BLaER1 (cell line): ENCODE data around the gene KLF9.

Experiments used
- H3K27ac ChIP-seq: shearing (Covaris generic); formaldehyde crosslinking; 2 replicates; pipeline ENCODE4 v1.8.1; 2022
- H3K27me3 ChIP-seq: shearing (Covaris generic); formaldehyde crosslinking; 2 replicates; pipeline ENCODE4 v1.8.1; 2022
- H3K36me3 ChIP-seq: shearing (Covaris generic); formaldehyde crosslinking; 2 replicates; pipeline ENCODE4 v1.8.1; 2022
- H3K4me1 ChIP-seq: shearing (Covaris generic); formaldehyde crosslinking; 2 replicates; pipeline ENCODE4 v1.8.1; 2022
- H3K4me2 ChIP-seq: shearing (Covaris generic); formaldehyde crosslinking; 2 replicates; pipeline ENCODE4 v1.8.1; 2022
- H3K4me3 ChIP-seq: shearing (Covaris generic); formaldehyde crosslinking; 2 replicates; pipeline ENCODE4 v1.8.1; 2022
- H3K9ac ChIP-seq: shearing (Covaris generic); formaldehyde crosslinking; 2 replicates; pipeline ENCODE4 v1.8.1; 2022
- H3K9me3 ChIP-seq: shearing (Covaris generic); formaldehyde crosslinking; 2 replicates; pipeline ENCODE4 v1.8.1; 2022
- H4K20me1 ChIP-seq: shearing (Covaris generic); formaldehyde crosslinking; 2 replicates; pipeline ENCODE4 v1.8.1; 2022
- Cebpa-rat ChIP-seq: shearing (Covaris generic); IDR thresholded peaks from 2 replicates; pipeline ENCODE4 v1.8.1; 2022

KLF9 gene

DNA sequence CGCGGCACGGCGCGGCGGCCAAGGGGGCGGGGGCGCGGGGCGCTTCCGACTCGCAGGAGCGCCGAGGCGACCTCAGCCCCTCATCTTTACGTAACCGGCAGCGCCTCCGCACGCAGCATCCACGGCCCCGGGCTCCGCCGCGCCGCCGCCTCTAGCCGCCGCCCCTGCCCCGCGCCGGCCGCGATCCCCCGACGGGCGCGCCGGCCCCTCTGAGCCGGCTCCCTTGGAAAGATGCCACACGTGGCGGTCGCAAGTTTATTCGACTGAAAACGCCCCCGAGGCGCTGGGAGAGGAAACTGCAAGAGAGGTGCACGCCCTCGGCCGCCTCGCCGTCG lies 1.0 kb downstream of the KLF9 start:
- Histone ChIP-seq H3K4me3 (peak overlapping the region; percentile 96), H3K4me1 (peaks cover 51% of the 10 kb centered on the region), H3K36me3 (no peaks in the 10 kb centered on the region), H3K9ac (peak overlapping the region; percentile 94), H3K9me3 (no peaks in the 10 kb centered on the region), H3K4me2 (peak overlapping the region; percentile 97), H3K27ac (peak overlapping the region; percentile 94), H4K20me1 (peaks cover 34% of the 10 kb centered on the region), H3K27me3 (no peaks in the 10 kb centered on the region)
- TF ChIP-seq Cebpa-rat, result no peak

DNA sequence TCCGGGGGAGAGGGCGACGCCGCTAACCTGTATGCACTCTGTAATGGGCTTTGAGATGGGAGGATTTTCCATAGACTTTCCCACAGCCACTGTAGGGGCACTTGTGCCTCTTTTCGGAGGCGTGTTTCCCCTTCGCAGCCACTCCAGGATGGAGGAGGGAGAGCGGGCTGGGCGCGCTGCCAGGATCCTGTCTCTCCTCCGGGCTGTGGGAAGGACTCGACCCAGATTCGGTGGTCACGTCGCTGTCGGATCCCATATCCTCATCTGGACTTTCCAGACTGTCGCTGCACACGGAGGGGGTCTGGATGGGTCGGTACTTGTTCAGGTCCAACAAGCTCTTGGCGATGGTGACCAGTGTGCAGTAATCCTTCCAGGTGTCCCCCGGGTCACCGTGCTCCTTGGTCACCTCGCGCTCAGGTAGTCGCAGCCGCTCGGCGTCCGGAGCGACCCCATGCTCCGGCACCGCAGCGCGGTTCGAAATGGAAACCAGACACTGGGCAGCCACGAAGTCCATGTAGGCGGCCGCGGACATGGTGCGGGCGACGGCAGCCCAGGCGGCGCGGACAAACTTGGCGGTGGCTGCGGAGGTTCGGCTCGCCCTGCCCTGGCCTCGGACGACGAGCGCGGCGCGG lies 1.5 kb downstream of the KLF9 start:
- peaks cover 39% of the 10 kb centered on the region for H4K20me1 ChIP-seq
- H3K4me2 ChIP-seq, result peak overlapping the region; percentile 97
- H3K9me3 ChIP-seq, result no peaks in the 10 kb centered on the region
- peak overlapping the region; percentile 94 for H3K9ac ChIP-seq
- H3K27me3 ChIP-seq, result no peaks in the 10 kb centered on the region
- peaks cover 2% of the 10 kb centered on the region; the same call in 1 of the 2 replicates for H3K36me3 ChIP-seq
- H3K4me1 ChIP-seq, result peaks cover 51% of the 10 kb centered on the region
- peak overlapping the region; percentile 96 for H3K4me3 ChIP-seq
- peak overlapping the region; percentile 94 for H3K27ac ChIP-seq
- no peak for TF ChIP-seq Cebpa-rat

DNA sequence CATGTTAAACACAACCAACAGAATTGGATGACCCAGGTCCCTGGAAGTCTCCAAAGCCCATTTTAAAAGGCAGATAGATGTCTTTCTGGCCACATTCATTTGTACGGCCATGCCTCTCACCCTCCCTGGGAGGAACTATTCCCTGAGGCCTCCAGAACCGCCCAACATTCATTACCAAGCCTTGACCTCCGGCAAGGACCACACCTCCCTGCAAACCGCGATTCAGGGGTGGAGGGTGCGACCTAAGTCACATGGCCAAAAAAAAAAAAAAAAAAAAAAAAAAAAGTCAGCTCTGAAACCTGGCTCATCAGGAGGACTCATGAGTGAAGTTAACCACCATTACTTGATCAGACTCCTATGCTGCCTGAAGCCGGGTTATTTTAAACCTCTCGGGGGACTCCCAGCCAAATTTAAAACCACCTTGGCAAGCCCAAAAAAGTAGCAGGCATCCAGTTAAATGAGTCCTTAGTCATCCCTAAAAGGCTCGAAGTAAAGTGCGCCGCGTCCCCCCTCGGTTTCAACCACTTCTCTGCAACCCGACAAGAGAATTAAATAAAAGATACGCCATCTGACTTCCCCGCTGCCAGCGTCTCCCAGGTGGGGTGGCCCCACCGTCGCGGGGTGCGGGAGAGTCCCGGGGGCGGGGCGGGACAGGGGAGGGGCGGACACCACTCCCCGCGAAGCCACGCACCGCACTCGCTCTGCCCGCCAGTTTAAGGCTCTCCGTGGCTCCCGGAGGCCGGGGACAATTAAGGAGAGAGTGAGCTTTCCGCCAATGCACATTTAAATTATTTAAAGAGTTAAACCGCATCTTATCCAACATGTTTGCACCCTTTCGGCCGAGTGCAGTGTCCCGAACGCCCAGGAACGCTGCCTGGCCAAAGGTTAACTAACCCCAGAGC lies 2.3 kb downstream of the KLF9 start:
- H3K4me3 ChIP-seq, result peak overlapping the region; percentile 96
- H3K27ac ChIP-seq, result peak overlapping the region; percentile 94
- H3K4me2 ChIP-seq, result peak overlapping the region; percentile 97
- no peaks in the 10 kb centered on the region for H3K9me3 ChIP-seq
- peaks cover 47% of the 10 kb centered on the region for H4K20me1 ChIP-seq
- TF ChIP-seq Cebpa-rat, result no peak
- H3K27me3 ChIP-seq, result no peaks in the 10 kb centered on the region
- H3K9ac ChIP-seq, result peak overlapping the region; percentile 94
- H3K36me3 ChIP-seq, result peaks cover 4% of the 10 kb centered on the region; the same call in 1 of the 2 replicates
- H3K4me1 ChIP-seq, result peaks cover 51% of the 10 kb centered on the region

DNA sequence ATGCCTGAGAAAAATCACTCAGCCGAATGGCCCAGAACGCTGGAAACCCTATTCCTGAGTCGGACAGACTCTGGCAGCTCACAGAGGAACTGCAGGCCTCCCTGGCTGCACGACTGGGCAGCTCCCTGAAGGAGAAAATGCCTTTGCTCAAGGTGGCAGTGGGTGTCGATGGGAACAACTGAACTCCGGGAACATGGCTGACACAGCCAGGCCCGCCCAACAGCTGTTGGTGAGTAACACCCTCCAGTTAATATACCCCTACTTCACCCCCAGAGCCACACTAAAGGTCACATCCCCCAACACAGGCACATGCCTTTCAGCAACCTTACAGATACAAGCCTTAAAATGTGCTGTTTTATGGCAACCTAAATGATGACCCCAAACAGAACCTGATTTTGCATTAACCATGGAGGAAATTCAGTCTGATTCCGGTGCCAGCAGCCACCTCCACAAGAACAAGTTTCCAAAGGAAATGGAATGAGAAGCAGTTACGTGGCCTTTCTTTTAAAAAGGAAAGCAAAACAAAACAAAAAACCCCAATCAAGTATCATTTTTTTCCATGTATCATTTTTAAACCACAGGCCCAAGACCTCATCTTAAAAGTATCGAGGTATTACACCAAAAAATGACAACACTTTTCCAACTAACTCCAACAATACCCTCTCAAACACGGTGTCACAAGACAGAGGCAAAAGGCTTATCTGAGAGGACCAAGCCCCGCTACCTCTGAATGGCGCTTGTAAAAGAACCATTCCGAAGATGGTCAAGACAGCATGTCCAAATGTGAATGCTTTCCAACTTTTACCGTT lies 3.1 kb downstream of the KLF9 start:
- H3K36me3 ChIP-seq, result peaks cover 4% of the 10 kb centered on the region; the same call in 1 of the 2 replicates
- H3K27ac ChIP-seq, result peak overlapping the region; percentile 94
- H3K27me3 ChIP-seq, result no peaks in the 10 kb centered on the region
- H3K4me3 ChIP-seq, result peak overlapping the region; percentile 96
- H4K20me1 ChIP-seq, result peaks cover 55% of the 10 kb centered on the region
- H3K4me2 ChIP-seq, result peak overlapping the region; percentile 97
- no peak for TF ChIP-seq Cebpa-rat
- peak overlapping the region; percentile 94 for H3K9ac ChIP-seq
- H3K4me1 ChIP-seq, result peaks cover 59% of the 10 kb centered on the region
- no peaks in the 10 kb centered on the region for H3K9me3 ChIP-seq

DNA sequence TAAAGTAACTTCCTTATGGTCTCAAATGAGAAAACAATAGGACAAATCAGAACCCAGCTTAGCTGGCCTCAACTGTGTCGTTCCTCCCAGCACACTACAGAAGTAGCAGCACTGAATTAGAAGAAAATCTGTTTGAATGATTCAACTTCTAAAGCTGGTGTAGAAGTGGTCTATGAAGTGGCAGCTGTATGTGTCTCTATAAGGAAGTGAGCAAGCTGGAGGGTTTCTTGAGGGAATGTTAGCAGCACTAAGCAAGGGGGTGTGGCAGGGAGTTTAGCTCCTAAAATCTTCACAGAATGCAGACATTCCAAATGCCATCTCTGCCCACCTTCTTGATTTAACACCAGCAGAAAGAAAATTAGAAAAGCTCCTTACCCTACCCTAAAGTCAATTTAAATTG lies 4.1 kb downstream of the KLF9 start:
- peak overlapping the region; percentile 97 for H3K4me2 ChIP-seq
- no peaks in the 10 kb centered on the region for H3K9me3 ChIP-seq
- peaks cover 64% of the 10 kb centered on the region for H3K4me1 ChIP-seq
- H3K4me3 ChIP-seq, result peak overlapping the region; percentile 96
- peaks cover 65% of the 10 kb centered on the region for H4K20me1 ChIP-seq
- no peak overlapping the region for H3K27ac ChIP-seq
- peak overlapping the region; percentile 94 for H3K9ac ChIP-seq
- peaks cover 4% of the 10 kb centered on the region; the same call in 1 of the 2 replicates for H3K36me3 ChIP-seq
- H3K27me3 ChIP-seq, result no peaks in the 10 kb centered on the region
- TF ChIP-seq Cebpa-rat, result no peak

DNA sequence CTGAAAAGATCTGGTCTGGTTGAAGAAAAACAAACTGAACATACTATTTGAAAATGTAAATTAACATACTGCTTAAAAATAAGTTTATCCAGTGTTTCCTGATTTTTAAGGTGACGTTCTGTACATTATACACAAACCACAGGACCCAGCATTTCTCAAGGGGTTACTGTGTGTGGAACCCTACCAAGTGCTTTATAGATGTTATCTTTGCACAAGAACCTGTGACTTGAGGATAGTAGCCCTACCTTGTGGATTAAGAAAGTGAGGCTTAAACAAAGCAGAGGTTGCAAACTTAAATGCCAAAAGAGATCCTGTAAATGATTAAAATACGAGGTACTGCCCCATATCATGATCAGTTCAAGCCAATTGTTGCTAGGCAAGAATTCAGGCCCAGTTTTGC lies 4.7 kb downstream of the KLF9 start:
- no peak overlapping the region for H3K4me3 ChIP-seq
- H3K36me3 ChIP-seq, result peaks cover 4% of the 10 kb centered on the region; the same call in 1 of the 2 replicates
- H3K27me3 ChIP-seq, result no peaks in the 10 kb centered on the region
- no peak overlapping the region for H3K27ac ChIP-seq
- H4K20me1 ChIP-seq, result peaks cover 71% of the 10 kb centered on the region
- peaks cover 59% of the 10 kb centered on the region for H3K4me1 ChIP-seq
- TF ChIP-seq Cebpa-rat, result no peak
- H3K9ac ChIP-seq, result peak overlapping the region; percentile 94; the same call in 1 of the 2 replicates
- H3K9me3 ChIP-seq, result no peaks in the 10 kb centered on the region
- H3K4me2 ChIP-seq, result peak overlapping the region; percentile 97

DNA sequence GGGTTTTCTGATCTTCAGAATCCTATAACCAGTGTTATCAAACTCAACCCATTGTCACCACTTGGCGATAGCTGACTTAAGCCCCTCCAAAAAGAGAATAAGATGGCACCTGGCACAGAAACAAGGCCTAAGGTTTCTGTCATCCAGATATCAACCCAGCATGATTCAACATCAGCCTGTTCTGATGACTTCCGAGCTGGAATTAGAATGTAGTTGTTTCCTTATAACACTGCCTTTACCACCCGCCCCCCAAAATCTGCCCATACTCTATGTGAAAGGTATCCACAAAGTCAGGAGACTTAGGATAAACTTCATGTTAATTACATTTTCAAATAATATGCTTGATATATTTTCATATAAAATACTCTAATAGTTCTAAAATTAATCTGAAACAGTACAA lies 5.2 kb downstream of the KLF9 start:
- H3K27ac ChIP-seq, result no peak overlapping the region
- no peaks in the 10 kb centered on the region for H3K27me3 ChIP-seq
- no peak for TF ChIP-seq Cebpa-rat
- H3K4me2 ChIP-seq, result no peak overlapping the region; the same call in 1 of the 2 replicates
- H3K36me3 ChIP-seq, result peaks cover 4% of the 10 kb centered on the region; the same call in 1 of the 2 replicates
- H3K9ac ChIP-seq, result no peak overlapping the region
- H3K9me3 ChIP-seq, result no peaks in the 10 kb centered on the region
- H4K20me1 ChIP-seq, result peaks cover 76% of the 10 kb centered on the region
- peaks cover 53% of the 10 kb centered on the region for H3K4me1 ChIP-seq
- no peak overlapping the region for H3K4me3 ChIP-seq

GRCh38 chr9:70408393-70409040 lies 5.9 kb downstream of the KLF9 start:
- H3K4me3 ChIP-seq, result no peak overlapping the region
- H3K9ac ChIP-seq, result no peak overlapping the region
- H4K20me1 ChIP-seq, result peaks cover 84% of the 10 kb centered on the region
- no peaks in the 10 kb centered on the region for H3K27me3 ChIP-seq
- no peak for TF ChIP-seq Cebpa-rat
- no peak overlapping the region for H3K27ac ChIP-seq
- H3K9me3 ChIP-seq, result no peaks in the 10 kb centered on the region
- H3K36me3 ChIP-seq, result peaks cover 4% of the 10 kb centered on the region; the same call in 1 of the 2 replicates
- no peak overlapping the region for H3K4me2 ChIP-seq
- peaks cover 53% of the 10 kb centered on the region for H3K4me1 ChIP-seq

DNA sequence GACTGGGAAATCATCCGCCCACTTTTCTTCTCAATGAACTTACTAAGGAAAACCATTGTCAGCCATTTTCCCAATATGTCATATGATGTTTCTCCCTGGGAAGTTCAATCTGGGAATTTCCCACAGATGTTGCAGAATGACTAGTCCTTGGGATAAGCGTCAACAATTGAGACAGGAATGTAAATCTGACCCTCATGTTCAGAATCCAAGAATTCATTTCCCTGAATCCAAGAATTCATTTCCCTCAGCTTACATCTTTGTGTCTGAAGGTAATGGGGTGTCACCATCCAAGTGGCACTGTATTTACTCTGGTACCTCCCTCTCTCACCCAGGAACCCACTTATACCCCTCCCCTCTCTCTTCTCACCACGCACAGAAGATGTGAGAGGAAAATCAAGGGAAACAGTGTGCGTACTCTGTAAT lies 7.4 kb downstream of the KLF9 start:
- H3K9me3 ChIP-seq, result no peaks in the 10 kb centered on the region
- H3K9ac ChIP-seq, result peak overlapping the region; percentile 50; the same call in 1 of the 2 replicates
- no peak for TF ChIP-seq Cebpa-rat
- H3K27me3 ChIP-seq, result no peaks in the 10 kb centered on the region
- no peak overlapping the region for H3K4me3 ChIP-seq
- H3K36me3 ChIP-seq, result peaks cover 4% of the 10 kb centered on the region; the same call in 1 of the 2 replicates
- H3K4me1 ChIP-seq, result peaks cover 53% of the 10 kb centered on the region
- H3K27ac ChIP-seq, result no peak overlapping the region
- H3K4me2 ChIP-seq, result peak overlapping the region; percentile 66
- H4K20me1 ChIP-seq, result peaks cover 96% of the 10 kb centered on the region
